H1 (cell line): ENCODE results near the gene TMED10. TPM values are rescaled to one million over a fixed set of nuclear protein-coding genes. Genes with fewer than 3 reads are reported as not detected.

ENCODE experiments used
- CTCF ChIA-PET: fragments of 300-600 bp; sonication (Branson Sonifier 250); formaldehyde crosslinking; loops from one replicate; lab custom pipeline; 2021; ENCODE audit not compliant: partially characterized antibody; lab: Charles Lee
- POLR2A ChIA-PET: fragments of 300-600 bp; sonication (Branson Sonifier 250); formaldehyde crosslinking; loops from one replicate; lab custom pipeline; 2021; ENCODE audit warnings: inconsistent platforms; ENCODE audit not compliant: partially characterized antibody; lab: Charles Lee
- DNase-seq, 2 experiments: peaks; one replicate each; pipeline versions ENCODE4 v3.0.0 to v3.0.0-alpha.2; 2010 to 2022; ENCODE audit warnings: low spot score in 2 of 2, low read depth in 1 of 2, mixed read lengths in 1 of 2
- FAIRE-seq: peaks from 2 replicates; lab custom pipeline; 2011; peaks lifted over from hg19 to GRCh38; lab: Jason Lieb, UNC
- H2AFZ ChIP-seq: 2 replicates; pipeline ENCODE4 v1.8.1; 2012; ENCODE audit warnings: low read length, inconsistent platforms
- H2AK5ac ChIP-seq: 2 replicates; pipeline ENCODE4 v1.6.1; 2013; ENCODE audit warnings: low read depth, low read length
- H2BK120ac ChIP-seq: replicated peaks from 2 replicates; pipeline ENCODE3; 2013; ENCODE audit warnings: low read depth, low read length, inconsistent platforms
- H2BK12ac ChIP-seq: 2 replicates; pipeline ENCODE4 v1.6.1; 2013; ENCODE audit warnings: low read depth, low read length
- H2BK15ac ChIP-seq: 2 replicates; pipeline ENCODE4 v1.6.1; 2013; ENCODE audit warnings: low read length
- H2BK20ac ChIP-seq: 2 replicates; pipeline ENCODE4 v1.6.1; 2013; ENCODE audit warnings: low read length
- H2BK5ac ChIP-seq: 2 replicates; pipeline ENCODE4 v1.6.1; 2013; ENCODE audit warnings: low read depth, low read length
- H3K14ac ChIP-seq: 2 replicates; pipeline ENCODE4 v1.6.1; 2013; ENCODE audit warnings: inconsistent platforms; ENCODE audit not compliant: insufficient read length
- H3K18ac ChIP-seq: 2 replicates; pipeline ENCODE4 v1.6.1; 2013; ENCODE audit warnings: low read length; ENCODE audit errors: extremely low read depth
- H3K23ac ChIP-seq: 2 replicates; pipeline ENCODE4 v1.6.1; 2013; ENCODE audit warnings: inconsistent platforms; ENCODE audit not compliant: insufficient read length
- H3K23me2 ChIP-seq: 2 replicates; pipeline ENCODE4 v1.6.1; 2013; ENCODE audit warnings: low read depth, low read length
- H3K27ac ChIP-seq: 2 replicates; pipeline ENCODE4 v1.6.1; 2011; ENCODE audit warnings: low read depth, low read length, inconsistent platforms
- H3K27me3 ChIP-seq, 4 experiments: replicated peaks in 1 of 4; 1 replicate in 1 of 4; 2 replicates in 3 of 4; pipeline versions ENCODE4 v1.6.1 to v1.8.1; 2011 to 2013; ENCODE audit warnings: low read length in 3 of 4, mild to moderate bottlenecking in 3 of 4, inconsistent platforms in 2 of 4, mixed read lengths in 2 of 4, moderate library complexity in 1 of 4; ENCODE audit not compliant: control insufficient read depth in 3 of 4, insufficient read depth in 3 of 4; ENCODE audit errors: extremely low read depth in 1 of 4
- H3K36me3 ChIP-seq, 4 experiments: 2 replicates each; pipeline versions ENCODE4 v1.6.1 to v1.8.1; 2011 to 2013; ENCODE audit warnings: mild to moderate bottlenecking in 4 of 4, low read length in 3 of 4, moderate library complexity in 2 of 4, control low read depth in 1 of 4, inconsistent platforms in 1 of 4; ENCODE audit not compliant: insufficient read depth in 4 of 4, control insufficient read depth in 2 of 4
- H3K4ac ChIP-seq: replicated peaks from 2 replicates; pipeline ENCODE3; 2013; ENCODE audit warnings: low read length, low read depth, mixed read lengths, inconsistent platforms; ENCODE audit not compliant: insufficient read length
- H3K4me1 ChIP-seq, 4 experiments: replicated peaks in 1 of 4; 1 replicate in 1 of 4; 2 replicates in 3 of 4; pipeline versions ENCODE4 v1.6.1 to v1.8.1; 2011 to 2013; ENCODE audit warnings: low read length in 3 of 4, inconsistent platforms in 2 of 4, mixed read lengths in 1 of 4; ENCODE audit not compliant: insufficient read depth in 4 of 4, control insufficient read depth in 3 of 4
- H3K4me2 ChIP-seq, 2 experiments: 2 replicates each; pipeline versions ENCODE4 v1.6.1 to v1.8.1; 2011 to 2013; ENCODE audit warnings: low read depth in 2 of 2, low read length in 2 of 2, control low read depth in 1 of 2, inconsistent platforms in 1 of 2, mild to moderate bottlenecking in 1 of 2; ENCODE audit not compliant: insufficient read depth in 1 of 2
- H3K4me3 ChIP-seq, 4 experiments: fragments of 200-600, 300-600 bp in 1 of 4; sonication (generic), shearing (Covaris generic), sonication (Bioruptor Twin) in 1 of 4; 2 replicates each; pipeline versions ENCODE4 v1.5.1 to v1.8.1; 2011 to 2016; ENCODE audit warnings: low read length in 4 of 4, low read depth in 3 of 4, control low read depth in 2 of 4, inconsistent platforms in 2 of 4, mild to moderate bottlenecking in 2 of 4, mixed read lengths in 1 of 4, moderate library complexity in 1 of 4; ENCODE audit not compliant: insufficient read depth in 2 of 4; ENCODE audit errors: extremely low read depth in 1 of 4
- H3K56ac ChIP-seq: replicated peaks from 2 replicates; pipeline ENCODE3; 2013; ENCODE audit warnings: low read depth, mild to moderate bottlenecking, mixed read lengths, low read length, inconsistent platforms; ENCODE audit not compliant: insufficient read length
- H3K79me1 ChIP-seq: 2 replicates; pipeline ENCODE4 v1.6.1; 2013; ENCODE audit warnings: low read depth, low read length, control low read depth
- H3K79me2 ChIP-seq, 2 experiments: 2 replicates each; pipeline versions ENCODE4 v1.6.1 to v1.8.1; 2012 to 2013; ENCODE audit warnings: low read length in 2 of 2, mild to moderate bottlenecking in 2 of 2, inconsistent platforms in 1 of 2; ENCODE audit not compliant: insufficient read depth in 2 of 2, control insufficient read depth in 1 of 2
- H3K9ac ChIP-seq, 4 experiments: replicated peaks in 1 of 4; 1 replicate in 1 of 4; 2 replicates in 3 of 4; pipeline versions ENCODE4 v1.6.1 to v1.8.1; 2011 to 2013; ENCODE audit warnings: low read depth in 3 of 4, low read length in 3 of 4, control low read depth in 2 of 4, mild to moderate bottlenecking in 2 of 4, moderate library complexity in 2 of 4, inconsistent platforms in 1 of 4; ENCODE audit errors: extremely low read depth in 1 of 4
- H3K9me3 ChIP-seq, 2 experiments: 2 replicates each; pipeline versions ENCODE4 v1.6.1 to v1.8.1; 2012 to 2013; ENCODE audit warnings: mild to moderate bottlenecking in 2 of 2, moderate library complexity in 2 of 2, control low read depth in 1 of 2, inconsistent platforms in 1 of 2, low read depth in 1 of 2, low read length in 1 of 2, mixed read lengths in 1 of 2; ENCODE audit not compliant: insufficient read depth in 2 of 2
- H4K20me1 ChIP-seq, 2 experiments: replicated peaks in 1 of 2; 2 replicates each; pipeline versions ENCODE3 to v1.8.1; 2011 to 2013; ENCODE audit warnings: inconsistent platforms in 2 of 2, low read length in 2 of 2, mild to moderate bottlenecking in 1 of 2; ENCODE audit not compliant: insufficient read depth in 2 of 2, control insufficient read depth in 1 of 2
- H4K5ac ChIP-seq: 2 replicates; pipeline ENCODE4 v1.6.1; 2013; ENCODE audit warnings: low read length, low read depth, mixed read lengths, inconsistent platforms; ENCODE audit not compliant: insufficient read length
- H4K8ac ChIP-seq: 2 replicates; pipeline ENCODE4 v1.8.0; 2013; ENCODE audit warnings: mild to moderate bottlenecking, moderate library complexity, low read length, inconsistent platforms; ENCODE audit not compliant: insufficient read depth; ENCODE audit errors: extremely low read depth
- H4K91ac ChIP-seq: replicated peaks from 2 replicates; pipeline ENCODE3; 2013; ENCODE audit warnings: low read length, mixed read lengths, inconsistent platforms; ENCODE audit not compliant: insufficient read length
- EZH2 ChIP-seq: fragments of 200-600 bp; sonication (generic); IDR thresholded peaks from 2 replicates; pipeline ENCODE4 v1.7.1; 2012; ENCODE audit warnings: low read depth, mild to moderate bottlenecking, moderate library complexity, low read length, inconsistent platforms; ENCODE audit not compliant: severe bottlenecking
- GABPA ChIP-seq: IDR thresholded peaks from 2 replicates; pipeline ENCODE4 v1.6.1; 2011; ENCODE audit warnings: mild to moderate bottlenecking, low read length, moderate library complexity, borderline replicate concordance; ENCODE audit not compliant: insufficient read depth
- KDM4A ChIP-seq: IDR thresholded peaks from one replicate; pipeline ENCODE4 v1.7.1; 2012; ENCODE audit warnings: low read depth, mild to moderate bottlenecking, moderate library complexity, low read length, inconsistent platforms; ENCODE audit not compliant: severe bottlenecking
- NANOG ChIP-seq: IDR thresholded peaks from 2 replicates; pipeline ENCODE4 v1.6.1; 2011; ENCODE audit warnings: low read length, low read depth, mild to moderate bottlenecking, inconsistent platforms; ENCODE audit not compliant: insufficient read depth, poor library complexity, severe bottlenecking
- PHF8 ChIP-seq: fragments of 200-600 bp; sonication (generic); conservative IDR thresholded peaks from 2 replicates; pipeline ENCODE4 v1.7.1; 2012; ENCODE audit warnings: low read depth, mild to moderate bottlenecking, inconsistent platforms, low read length, moderate library complexity
- RAD21 ChIP-seq, 2 experiments: IDR thresholded peaks in 1 of 2; conservative IDR thresholded peaks in 1 of 2; 2 replicates each; pipeline ENCODE4 v1.6.1; 2011; ENCODE audit warnings: low read depth in 2 of 2, low read length in 2 of 2, improper control_type of control experiment in 1 of 2, inconsistent platforms in 1 of 2, mild to moderate bottlenecking in 1 of 2, moderate library complexity in 1 of 2
- RXRA ChIP-seq: IDR thresholded peaks from 2 replicates; pipeline ENCODE4 v1.6.1; 2011; ENCODE audit warnings: low read depth, mild to moderate bottlenecking, low read length, moderate library complexity; ENCODE audit not compliant: insufficient read depth
- SIN3A ChIP-seq, 2 experiments: IDR thresholded peaks in 1 of 2; conservative IDR thresholded peaks in 1 of 2; 2 replicates each; pipeline ENCODE4 v1.6.1; 2011 to 2012; ENCODE audit warnings: low read length in 2 of 2, improper control_type of control experiment in 1 of 2, low read depth in 1 of 2, mild to moderate bottlenecking in 1 of 2
- SIX5 ChIP-seq: IDR thresholded peaks from 2 replicates; pipeline ENCODE4 v1.6.1; 2011; ENCODE audit warnings: mild to moderate bottlenecking, low read depth, low read length
- TCF12 ChIP-seq: IDR thresholded peaks from 2 replicates; pipeline ENCODE4 v1.6.1; 2011; ENCODE audit warnings: low read depth, mild to moderate bottlenecking, low read length
- WGBS, 2 experiments: shearing (Covaris generic) in 1 of 2; methylation state at CpG; one replicate each; pipeline versions ENCODE4 v1.1.6 to v1.1.7; 2013 to 2015; ENCODE audit warnings: low lambda C conversion rate in 2 of 2, mixed read lengths in 2 of 2, inconsistent platforms in 1 of 2, low coverage in 1 of 2, missing lambda C conversion rate in 1 of 2; ENCODE audit not compliant: insufficient replicate concordance in 2 of 2, insufficient coverage in 1 of 2, insufficient read length in 1 of 2; ENCODE audit errors: extremely low coverage in 1 of 2, missing lambda C conversion rate in 1 of 2; 5-methylcytosine and 5-hydroxymethylcytosine counted together
- polyA plus RNA-seq, 7 experiments: library from polyadenylated mRNA; depleted of rRNA in 3 of 7; stranded (reverse) in 5 of 7; unstranded in 2 of 7; fragments of >200 nt in 5 of 7; fragments of 200-250 nt in 2 of 7; gene quantifications; 1 replicate in 5 of 7; 2 replicates in 1 of 7; 4 replicates in 1 of 7; pipeline versions ENCODE4 v1.2.1 to v1.2.3, GENCODE V29; 2011 to 2013; ENCODE audit warnings: missing spikeins in 2 of 7, mixed read lengths in 2 of 7
- total RNA-seq: library from RNA; stranded (reverse); fragmentation: NEBNext Ultra II Directional; extraction: Animal tissue kit (Norgen Biotek cat#: 25700); gene quantifications from 2 replicates; pipeline ENCODE4 v1.2.1, GENCODE V29; 2021

The TMED10 gene
- total and polyA plus RNA-seq, 2 of the 8 experiments (the other 6 are each of a cell fraction or from before 2014, with no cell fraction given), result 218 to 250 TPM

- no peaks in the 10 kb centered on the region for H3K79me2 ChIP-seq
- no peaks in the 10 kb centered on the region for H3K79me1 ChIP-seq
- H4K8ac ChIP-seq, result no peak overlapping the region
- H2BK120ac ChIP-seq, result no peak overlapping the region
- H2BK15ac ChIP-seq, result no peak overlapping the region
- H2BK12ac ChIP-seq, result no peak overlapping the region
- FAIRE-seq (no peak), DNase-seq (no peak)
- no peak overlapping the region for H3K27ac ChIP-seq
- no peaks in the 10 kb centered on the region for H3K23me2 ChIP-seq
- no peaks in the 10 kb centered on the region for H4K20me1 ChIP-seq
- no peak overlapping the region for H3K9ac ChIP-seq
- H3K4me3 ChIP-seq, result no peak overlapping the region
- H2AFZ ChIP-seq, result no peak overlapping the region
- H3K9me3 ChIP-seq, result no peaks in the 10 kb centered on the region
- H3K36me3 ChIP-seq, result no peaks in the 10 kb centered on the region
- no peak overlapping the region for H3K23ac ChIP-seq
- H3K18ac ChIP-seq, result no peak overlapping the region
- H3K56ac ChIP-seq, result no peak overlapping the region
- POLR2A ChIA-PET, result interaction anchor here (2.1 kb wide), 1 partner anchor 78 kb away, joined by 6 read pairs; no protein-coding TSS in a partner anchor
- no peak overlapping the region for H2BK20ac ChIP-seq
- H3K4me2 ChIP-seq, result no peak overlapping the region
- no peak overlapping the region for H3K14ac ChIP-seq
- no peak overlapping the region for H3K4ac ChIP-seq
- H2AK5ac ChIP-seq, result no peak overlapping the region
- H3K27me3 ChIP-seq, result no peaks in the 10 kb centered on the region
- no peak overlapping the region for H4K91ac ChIP-seq
- no peak overlapping the region for H2BK5ac ChIP-seq
- TF ChIP-seq KDM4A (no peak), RXRA (no peak), RAD21 (IDR thresholded peaks at IDR 0.05 in 1 of 2, conservative IDR thresholded peaks at IDR 0.05 in 1 of 2; ENCODE audit: low read depth in 2 of 2, low read length in 2 of 2) (no peak), NANOG (no peak), EZH2 (no peak), PHF8 (no peak), TCF12 (no peak), GABPA (no peak), SIX5 (no peak), SIN3A (conservative IDR thresholded peaks at IDR 0.05 in 1 of 2, IDR thresholded peaks at IDR 0.05 in 1 of 2; ENCODE audit: low read depth in 1 of 2, low read length in 2 of 2) (no peak)
- CTCF ChIA-PET, result interaction anchor here (0.7 to 1.2 kb wide), 7 partner anchors 17 to 121 kb away, joined by 3 to 5 read pairs (median 4); no protein-coding TSS in a partner anchor
- no peaks in the 10 kb centered on the region; a peak in 1 of 7 replicates for H3K4me1 ChIP-seq
- WGBS, 2 experiments, result 82% methylated on average over 1 of the region's 1 CpG; no CpG with 5 or more reads in 1 of the 2 experiments
- H4K5ac ChIP-seq, result no peak overlapping the region
Observed at GRCh38 chr14:75181293-75182062, 5.1 kb upstream of the TMED10 start.
